GM18505 (cell line): ENCODE results near the gene ANKRD53.

Experiments
- ATAC-seq: cut with Tn5 transposase; IDR thresholded peaks from one replicate; pipeline ENCODE4 v1.9.1; 2021; ENCODE audit not compliant: unreplicated experiment
- POLR2A ChIP-seq: IDR thresholded peaks from 4 replicates; pipeline ENCODE4 v1.6.1; 2011; ENCODE audit warnings: borderline replicate concordance; ENCODE audit not compliant: insufficient read depth, insufficient read length; ENCODE audit errors: extremely low read depth

ANKRD53 gene

GRCh38 chr2:70957798-70958197, 20.6 kb upstream of the ANKRD53 start:
- ATAC-seq: no peak
- no peak for TF ChIP-seq POLR2A

DNA sequence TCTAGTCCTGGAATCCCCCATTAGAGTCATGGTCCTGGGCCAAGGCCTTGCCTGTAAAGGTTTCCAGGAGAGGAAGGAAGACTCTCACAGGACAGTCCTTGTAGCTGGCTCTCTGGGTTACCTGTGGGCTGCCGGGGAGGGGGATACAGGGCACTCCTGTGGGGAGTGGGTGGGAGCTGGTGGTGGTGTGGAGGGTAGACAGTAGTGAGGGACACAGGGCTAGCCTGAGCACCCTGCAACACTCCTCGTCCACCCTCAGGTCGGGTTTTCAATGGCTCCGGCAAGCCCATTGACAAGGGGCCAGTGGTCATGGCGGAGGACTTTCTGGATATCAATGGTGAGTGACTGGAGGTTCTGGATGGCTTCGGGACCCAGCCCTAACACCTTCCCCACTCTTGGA, 19.7 kb upstream of the ANKRD53 start:
- no peak for ATAC-seq
- no peak for TF ChIP-seq POLR2A

- no peak for TF ChIP-seq POLR2A
- no peak for ATAC-seq
Observed at GRCh38 chr2:70959271-70959761, 19.1 kb upstream of the ANKRD53 start.

DNA sequence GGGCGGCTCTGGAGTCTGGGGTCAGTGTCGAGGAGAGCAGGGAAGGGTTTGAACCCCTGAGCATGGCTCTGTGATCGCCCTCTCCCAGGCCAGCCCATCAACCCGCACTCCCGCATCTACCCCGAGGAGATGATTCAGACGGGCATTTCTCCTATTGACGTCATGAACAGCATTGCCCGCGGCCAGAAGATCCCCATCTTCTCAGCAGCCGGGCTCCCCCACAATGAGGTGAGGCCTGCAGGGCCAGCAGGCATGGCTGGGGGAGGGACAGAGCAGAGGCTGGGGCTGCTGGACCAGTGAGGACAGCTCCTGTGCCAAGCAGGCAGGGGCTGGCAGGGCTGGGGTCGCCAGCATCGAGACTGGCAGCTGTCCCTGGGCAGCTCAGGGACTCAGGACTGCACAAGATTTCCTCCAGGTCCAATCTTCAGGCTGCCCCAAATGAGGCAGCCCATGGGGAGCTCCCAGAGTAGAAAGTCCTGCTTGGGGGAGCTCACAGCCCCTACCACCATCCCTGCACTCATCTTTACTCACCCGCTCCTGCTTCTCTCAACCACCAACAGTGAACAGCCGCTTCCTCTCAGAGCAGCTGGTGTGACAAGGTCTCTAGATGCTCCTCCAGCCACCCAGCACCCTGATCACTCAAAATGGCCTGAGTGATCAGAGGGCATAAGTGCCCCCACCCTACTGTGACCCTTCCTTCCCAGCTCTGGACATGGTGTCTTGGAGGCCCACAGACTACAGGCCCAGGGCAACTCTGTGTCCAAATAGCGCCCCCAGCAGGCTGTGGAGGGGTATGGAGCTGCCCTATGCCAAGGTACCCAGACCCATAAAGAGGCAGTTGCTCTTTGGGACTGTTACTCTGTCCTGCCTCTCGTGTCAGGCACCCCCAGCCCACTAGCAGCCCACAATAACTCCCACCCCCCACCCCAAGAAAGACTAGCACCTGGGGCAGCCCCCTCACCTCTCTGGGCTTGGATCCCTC, 18.3 kb upstream of the ANKRD53 start:
- no peak for ATAC-seq
- no peak for TF ChIP-seq POLR2A

DNA sequence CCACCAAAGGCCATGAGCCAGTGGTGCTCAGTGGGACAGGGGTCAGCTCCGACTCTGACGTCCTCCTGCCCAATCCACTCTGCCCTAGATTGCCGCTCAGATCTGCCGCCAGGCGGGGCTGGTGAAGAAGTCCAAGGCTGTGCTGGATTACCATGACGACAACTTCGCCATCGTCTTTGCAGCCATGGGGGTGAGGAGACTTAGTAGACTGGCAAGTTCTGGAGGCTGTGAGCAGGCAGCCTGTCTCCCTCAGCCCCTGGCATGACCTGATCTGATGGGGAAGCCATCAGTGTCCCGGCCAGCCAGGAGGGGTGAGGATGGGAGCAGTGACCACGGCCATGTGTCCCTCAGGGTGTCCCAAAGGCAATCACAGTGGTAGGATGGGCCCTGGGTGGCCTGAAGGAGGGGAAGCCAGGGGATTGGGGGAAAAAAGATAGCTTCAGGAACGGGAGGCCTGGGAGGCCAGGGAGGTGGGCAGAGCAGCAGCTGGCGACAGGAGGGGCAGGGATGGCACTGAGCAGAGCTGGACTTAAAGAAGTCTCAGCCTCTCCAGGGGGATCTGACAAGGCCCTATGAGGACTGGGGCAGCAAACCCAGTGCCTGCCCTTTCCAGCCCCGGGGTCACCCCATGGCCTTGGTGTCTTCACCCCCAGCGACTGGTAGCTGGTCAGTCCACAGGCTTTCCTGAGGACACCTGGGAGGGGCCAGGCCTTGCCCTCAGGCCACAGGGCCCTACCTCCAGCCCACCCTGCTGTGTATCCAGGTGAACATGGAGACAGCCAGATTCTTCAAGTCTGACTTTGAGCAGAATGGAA, 17.4 kb upstream of the ANKRD53 start:
- no peak for TF ChIP-seq POLR2A
- no peak for ATAC-seq

DNA sequence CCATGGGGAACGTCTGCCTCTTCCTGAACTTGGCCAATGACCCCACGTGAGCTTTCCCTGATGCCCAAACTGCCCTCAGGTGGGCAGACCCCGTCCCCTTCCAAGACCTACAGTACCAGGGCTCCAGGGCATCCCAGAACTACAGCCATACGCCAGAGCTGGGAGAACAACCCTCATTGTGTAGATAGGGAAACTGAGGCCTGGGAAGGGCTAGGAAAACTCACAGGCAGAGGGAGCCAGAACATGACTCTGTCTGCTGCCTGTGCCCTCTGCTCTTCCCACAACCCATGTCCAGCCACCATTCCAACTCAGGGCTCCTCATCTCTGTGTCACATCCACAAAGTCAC, 16.8 kb upstream of the ANKRD53 start:
- ATAC-seq: no peak
- TF ChIP-seq POLR2A: no peak

- TF ChIP-seq POLR2A: no peak
- no peak for ATAC-seq
Observed at GRCh38 chr2:70962211-70962884, 16.1 kb upstream of the ANKRD53 start.

DNA sequence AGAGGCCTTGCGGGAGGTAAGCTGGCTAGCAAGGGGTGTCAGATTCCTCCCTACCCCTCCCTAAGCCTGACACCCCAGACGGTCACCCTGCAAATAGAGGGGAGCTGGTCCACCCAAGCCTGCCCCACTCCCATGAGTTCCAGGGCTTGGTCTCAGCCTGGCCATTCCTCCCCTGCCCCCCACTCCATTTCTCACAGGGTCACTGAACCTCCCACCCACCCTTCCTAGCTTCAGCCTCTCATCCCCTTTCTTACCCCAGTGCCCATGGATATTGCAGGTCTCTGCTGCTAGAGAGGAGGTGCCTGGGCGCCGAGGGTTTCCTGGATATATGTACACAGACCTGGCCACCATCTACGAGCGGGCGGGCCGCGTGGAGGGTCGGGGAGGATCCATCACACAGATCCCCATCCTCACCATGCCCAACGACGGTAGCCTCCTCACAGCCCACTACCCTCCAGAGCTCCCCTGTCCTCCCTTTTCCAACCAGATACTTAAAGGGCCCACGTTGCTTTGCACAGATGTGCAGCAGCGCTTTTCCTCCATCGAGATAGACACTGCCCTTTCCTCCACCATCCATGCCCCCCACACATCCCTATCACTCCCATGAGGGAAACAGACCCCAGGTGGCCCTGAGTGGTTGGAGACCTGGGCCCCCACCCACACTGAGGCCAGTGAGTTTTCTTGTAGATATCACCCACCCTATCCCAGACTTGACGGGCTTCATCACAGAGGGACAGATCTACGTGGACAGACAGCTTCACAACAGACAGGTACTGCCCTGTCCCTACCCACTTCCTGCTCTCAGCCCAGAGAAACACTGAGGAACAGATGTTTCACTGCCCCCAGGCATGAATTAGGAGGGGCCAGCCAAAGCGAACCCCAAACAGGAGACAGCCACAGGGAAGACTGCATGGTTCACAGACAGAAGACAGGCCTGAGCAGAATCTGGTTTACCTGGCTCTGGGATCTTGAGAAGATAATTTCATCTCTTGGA, 15.2 kb upstream of the ANKRD53 start:
- no peak for TF ChIP-seq POLR2A
- ATAC-seq: no peak

- no peak for ATAC-seq
- TF ChIP-seq POLR2A: no peak
Observed at GRCh38 chr2:70964133-70964532, 14.3 kb upstream of the ANKRD53 start.

DNA sequence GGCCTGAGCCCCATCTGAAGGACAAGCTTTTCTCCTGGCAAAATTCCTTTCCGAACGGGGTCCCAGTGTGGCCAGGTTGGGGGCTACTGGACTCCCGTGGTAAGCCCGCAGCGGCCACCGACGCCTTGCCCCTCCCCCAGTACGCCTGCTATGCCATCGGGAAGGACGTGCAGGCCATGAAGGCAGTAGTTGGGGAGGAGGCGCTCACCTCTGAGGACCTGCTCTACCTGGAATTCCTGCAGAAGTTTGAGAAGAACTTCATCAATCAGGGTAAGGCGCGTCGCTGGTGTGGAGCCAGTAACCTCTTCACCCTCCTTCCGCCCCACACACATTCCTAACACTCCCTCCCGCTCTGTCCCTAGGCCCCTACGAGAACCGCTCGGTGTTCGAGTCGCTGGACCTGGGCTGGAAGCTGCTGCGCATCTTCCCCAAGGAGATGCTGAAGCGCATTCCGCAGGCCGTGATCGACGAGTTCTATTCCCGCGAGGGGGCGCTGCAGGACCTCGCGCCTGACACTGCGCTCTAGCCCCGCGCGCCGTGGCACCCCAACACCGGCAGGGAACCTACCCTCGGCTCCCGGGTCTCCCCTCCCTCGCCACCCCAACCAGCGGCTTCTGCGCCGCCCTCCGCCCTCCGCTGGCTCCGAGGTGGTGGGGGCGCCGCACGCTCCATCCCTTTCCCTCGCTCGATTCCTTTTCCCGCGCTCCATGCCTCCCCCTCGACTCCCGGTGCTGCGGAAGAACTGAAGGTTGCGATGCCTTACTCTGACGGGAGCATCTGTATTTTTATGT, 13.6 kb upstream of the ANKRD53 start:
- no peak for TF ChIP-seq POLR2A
- peak; percentile 86 for ATAC-seq

DNA sequence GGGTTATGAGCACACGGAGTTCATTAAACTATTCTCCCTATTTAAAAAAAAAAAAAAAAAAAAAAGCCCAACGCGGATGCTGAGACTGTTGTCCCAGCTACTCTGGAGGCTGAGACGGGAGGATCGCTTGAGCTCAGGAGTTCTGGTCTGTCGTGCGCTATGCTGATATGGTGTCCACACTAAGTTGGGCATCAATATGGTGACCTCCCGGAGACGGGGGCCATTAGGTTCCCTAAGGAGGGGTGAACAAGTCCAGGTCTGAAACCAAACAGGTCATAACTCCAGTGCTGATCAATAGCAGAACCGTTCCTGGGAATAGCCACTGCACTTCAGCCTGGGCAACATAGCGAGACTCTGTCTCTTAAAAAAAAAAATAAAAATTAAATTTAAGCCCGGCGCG, 12.9 kb upstream of the ANKRD53 start:
- no peak for ATAC-seq
- no peak for TF ChIP-seq POLR2A
